HTERT RPE-1 (cell line): ENCODE data around the gene LAPTM5.

ENCODE experiments used
- in situ Hi-C: fragments of 300-500 bp; cut with MboI; formaldehyde crosslinking; loops from 4 replicates; pipeline ENCODE4 v1.14.3; 2020; ENCODE audit warnings: low sequenced_read_pairs

The LAPTM5 gene

DNA sequence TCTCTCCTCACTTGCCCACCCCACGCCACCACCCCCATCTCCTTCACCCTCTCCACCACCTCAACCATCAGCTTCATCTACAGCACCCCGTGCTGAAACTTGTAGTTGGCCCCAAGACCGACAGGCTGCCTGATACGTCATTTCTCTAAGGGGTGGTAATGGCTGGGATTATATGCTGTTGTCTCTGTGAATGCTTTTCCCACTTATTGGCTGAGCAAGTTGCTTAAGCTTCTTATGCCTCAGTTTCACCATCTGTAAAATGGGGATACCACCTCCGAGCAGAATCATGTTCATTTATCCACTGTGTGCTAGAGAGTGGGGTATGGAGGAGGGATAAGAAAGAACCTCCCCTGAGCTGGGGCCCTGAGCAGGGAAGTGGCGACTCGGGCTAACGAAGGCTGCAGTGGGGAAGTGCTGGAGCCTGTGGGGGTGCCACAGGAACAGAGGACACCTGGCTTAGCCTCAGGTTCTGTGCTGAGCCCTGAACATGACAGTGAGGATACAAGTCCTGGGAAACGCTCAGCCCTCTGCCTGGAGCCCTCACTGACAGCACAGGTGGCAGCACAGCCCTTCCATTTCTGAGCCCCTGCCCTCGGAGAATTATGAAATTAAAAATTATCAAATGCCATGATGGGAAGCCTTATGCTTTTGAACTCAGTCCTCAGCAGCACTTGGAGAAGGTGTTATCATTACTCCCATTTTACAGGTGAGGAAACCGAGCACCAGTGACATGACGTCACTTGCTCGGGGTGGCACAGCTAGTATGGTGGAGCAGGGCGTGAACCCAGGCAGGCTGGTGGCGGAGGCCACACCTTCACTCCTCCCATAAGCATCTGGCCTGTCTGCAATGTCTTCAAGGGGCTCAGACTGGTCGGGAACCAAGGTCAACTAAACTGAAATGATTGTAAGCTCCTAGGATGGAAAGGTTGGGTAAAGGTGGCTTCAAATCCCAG lies 37.0 kb downstream of the LAPTM5 start:
- in situ Hi-C loops: no loop called here

DNA sequence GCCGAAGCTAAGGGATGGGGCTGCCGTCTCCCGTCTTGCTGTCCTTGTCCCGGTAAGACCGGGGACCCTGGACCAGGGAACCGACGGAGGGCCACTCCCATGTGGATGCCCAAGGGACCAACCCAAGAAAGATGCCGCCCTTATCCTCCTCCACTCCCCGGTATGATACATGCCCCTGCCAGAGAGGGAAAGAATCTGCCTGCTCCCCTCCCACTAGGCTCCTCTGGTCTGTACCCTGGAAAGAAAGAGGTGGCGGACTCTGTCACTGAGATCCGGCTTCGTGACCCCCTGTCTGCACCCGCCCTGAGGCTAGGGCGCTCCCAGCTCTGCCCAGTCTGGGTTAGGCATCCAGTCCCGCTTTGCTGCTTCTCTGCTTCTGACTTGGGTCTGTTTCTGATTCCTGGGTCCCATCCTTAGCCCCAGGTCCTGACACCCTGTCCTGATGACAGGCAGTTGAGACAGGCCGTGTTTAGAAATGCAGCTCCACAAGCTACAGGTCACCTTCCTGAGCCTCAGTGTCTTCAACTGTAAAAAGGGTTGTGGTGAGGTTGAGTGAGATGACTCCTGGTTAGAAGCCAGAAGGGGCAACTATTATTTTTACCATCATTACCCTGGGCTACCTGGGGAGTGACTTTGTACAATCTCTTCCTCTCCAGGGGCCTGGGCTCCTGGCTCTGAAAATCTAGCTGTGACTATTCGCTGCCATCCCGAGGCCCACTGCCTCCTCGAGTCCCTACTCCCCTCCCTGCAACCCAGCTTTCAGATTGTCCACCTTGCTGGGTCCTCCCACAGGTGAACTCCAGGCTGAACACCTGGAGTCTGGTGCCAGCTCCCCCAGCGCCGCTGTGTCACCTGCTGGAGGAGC lies 37.9 kb downstream of the LAPTM5 start:
- in situ Hi-C loops: no loop called here

DNA sequence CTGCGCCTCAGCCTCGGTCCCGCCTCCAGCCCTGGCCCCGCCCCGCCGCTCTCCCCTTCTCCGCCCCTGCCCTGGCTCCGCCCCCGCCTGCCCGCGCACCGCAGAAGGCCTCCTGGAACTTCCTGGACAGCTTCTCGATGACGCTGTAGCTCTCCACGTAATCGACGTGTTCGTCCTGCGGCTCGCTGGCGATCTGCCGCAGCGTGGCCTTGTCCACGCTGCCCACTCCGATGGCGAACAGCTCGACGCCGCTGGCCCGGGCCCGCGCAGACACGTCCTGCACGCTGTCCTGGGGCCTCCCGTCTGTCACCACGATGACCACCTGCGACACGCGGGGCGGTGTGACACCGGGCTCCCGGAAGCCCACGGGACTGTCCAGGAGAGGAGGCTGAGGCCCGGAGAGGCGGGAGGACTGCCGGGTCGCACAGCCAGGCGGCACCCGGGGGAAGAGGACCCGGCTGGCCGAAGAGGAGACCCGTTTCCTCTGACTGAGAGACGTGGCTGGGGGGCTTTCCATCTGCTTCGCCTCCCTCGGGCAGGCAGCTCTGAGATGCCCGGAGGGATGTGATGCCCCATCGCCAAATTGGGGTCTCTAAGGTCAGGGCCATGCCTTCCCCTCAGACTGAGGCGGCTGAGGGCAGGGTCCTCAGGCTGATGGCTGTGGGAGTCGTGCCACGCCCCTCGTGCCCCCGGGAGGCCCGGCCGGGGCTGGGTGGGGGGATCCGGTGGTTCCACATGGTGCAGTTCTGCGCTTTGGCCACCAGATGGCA lies 38.8 kb downstream of the LAPTM5 start:
- in situ Hi-C loops: no loop called here

DNA sequence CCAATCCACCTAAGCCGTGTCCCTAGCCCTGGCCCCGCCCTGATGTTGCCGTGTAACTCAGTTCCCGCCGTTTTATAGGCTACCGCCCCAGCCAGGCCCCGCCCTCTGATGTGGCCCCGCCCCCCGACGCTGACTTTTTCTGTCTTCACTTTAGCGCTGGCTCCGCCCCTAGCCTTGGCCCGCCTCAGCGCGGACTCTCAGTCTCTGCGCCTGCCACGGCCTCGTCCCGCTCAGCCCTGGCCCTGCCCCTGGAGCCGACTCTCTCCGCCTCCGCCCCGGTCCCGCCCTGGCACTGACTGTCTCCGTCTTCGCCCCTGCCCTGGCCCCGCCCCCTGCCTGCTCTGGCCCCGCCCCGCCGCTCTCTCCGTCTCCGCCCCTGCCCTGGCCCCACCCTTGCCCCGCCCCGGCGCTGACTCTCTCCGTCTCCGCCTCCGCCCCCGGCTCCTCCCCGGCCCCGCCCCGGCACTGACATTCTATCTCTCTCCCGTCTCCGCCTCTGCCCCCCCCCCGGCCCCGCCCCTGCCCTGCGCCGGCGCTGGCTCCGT lies 39.4 kb downstream of the LAPTM5 start:
- in situ Hi-C loops: no loop called here

DNA sequence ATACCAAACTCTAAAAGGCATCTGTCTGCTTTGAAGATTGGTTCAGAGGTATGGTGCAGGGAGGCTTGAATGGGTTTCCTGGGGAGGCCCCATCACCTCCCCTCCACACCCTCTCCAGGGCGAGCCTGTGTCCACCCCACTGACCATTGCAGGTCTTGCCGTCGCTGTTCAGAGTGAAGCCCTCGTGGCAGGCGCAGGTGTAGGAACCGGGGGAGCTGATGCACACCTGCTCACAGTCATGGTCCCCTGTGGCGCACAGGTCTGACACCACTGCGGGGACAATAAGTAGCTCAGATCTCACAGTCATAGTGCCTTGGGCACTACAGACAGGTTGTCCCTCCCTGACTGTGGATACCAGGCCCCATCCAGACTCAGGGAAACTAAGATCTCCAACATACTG lies 40.9 kb downstream of the LAPTM5 start:
- in situ Hi-C loops: no loop called here

DNA sequence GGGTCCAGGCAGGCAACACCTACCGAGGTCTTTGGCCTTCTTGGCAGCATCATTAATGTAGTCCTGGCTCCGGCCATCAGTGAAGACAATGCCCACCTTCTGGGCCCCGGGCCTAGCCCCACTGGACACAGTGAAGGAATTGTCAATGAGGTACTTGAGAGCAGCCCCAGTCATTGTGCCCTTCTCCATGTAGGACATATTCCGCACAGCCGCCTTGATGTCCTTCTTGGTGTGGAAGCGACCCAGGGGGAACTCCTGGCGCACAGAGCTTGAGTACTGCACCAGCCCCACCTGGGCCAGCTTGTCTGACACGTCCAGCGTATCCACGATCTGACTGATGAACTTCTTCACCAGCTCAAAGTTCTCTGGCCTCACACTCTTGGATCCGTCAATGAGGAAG lies 41.7 kb downstream of the LAPTM5 start:
- in situ Hi-C loops: no loop called here

DNA sequence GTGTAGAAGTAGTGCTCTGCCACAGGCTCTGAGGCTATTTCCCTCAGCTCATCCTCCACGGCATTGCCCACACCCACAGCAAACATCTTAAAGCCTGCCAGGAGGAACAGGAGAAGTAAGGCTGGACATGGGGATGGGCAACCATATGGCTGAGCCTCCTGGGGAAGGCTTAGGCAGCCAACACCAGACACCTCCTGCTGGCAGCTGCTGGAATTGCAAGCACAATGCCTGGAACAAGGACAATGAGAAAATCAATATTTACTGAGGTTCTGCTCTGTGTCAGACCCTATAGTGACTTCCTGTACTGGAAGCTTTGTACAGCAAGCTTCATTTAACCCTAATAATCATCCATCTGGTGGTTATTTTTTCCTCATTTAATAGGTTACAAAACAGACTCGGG lies 42.4 kb downstream of the LAPTM5 start:
- in situ Hi-C loops: no loop called here

DNA sequence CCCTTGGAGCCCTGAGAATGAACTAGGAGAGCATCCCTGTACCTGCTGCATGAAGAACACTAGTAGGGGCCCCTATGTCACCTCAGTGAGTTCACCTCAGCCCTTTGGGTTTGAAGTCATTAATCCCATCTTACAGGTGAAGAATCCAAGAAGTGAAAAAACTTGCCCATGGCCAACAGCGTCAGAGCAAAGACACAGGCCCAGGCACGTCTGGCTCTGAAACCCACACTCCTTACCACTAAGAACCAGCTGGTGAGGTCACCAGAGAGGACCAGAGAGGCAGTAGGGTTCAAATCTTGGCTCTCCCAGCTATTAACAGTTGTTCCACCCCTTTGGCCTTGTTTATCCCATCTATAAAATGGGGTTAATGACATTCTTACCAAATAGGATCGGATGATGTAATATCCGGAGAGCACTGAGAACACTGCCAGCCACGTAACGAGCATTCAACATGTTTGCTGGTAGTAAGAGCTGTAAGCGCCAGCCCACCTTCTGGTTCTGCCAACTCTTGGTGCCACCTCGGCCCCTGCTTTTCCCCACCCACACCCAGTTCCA lies 43.0 kb downstream of the LAPTM5 start:
- in situ Hi-C loops: no loop called here

DNA sequence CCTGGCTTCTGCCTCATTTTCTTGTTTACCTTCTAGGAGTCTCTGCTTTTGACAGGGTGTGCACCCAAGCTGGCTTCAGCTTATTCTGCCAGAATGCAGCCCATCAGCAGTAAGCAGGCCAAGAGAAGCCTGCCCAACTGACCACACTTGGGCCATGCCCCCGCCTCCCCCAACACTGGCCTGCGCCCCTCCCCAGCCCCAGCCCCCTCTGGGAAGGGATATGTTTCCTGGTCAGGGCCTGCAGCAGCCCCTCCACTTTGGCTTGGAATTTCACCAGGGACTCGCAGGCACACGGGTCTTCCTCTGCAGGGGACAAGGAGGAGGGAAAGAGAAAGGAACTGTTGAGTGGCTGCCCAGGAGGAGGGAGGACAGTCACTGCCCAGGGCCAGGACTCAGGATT lies 43.5 kb downstream of the LAPTM5 start:
- in situ Hi-C loops: no loop called here

DNA sequence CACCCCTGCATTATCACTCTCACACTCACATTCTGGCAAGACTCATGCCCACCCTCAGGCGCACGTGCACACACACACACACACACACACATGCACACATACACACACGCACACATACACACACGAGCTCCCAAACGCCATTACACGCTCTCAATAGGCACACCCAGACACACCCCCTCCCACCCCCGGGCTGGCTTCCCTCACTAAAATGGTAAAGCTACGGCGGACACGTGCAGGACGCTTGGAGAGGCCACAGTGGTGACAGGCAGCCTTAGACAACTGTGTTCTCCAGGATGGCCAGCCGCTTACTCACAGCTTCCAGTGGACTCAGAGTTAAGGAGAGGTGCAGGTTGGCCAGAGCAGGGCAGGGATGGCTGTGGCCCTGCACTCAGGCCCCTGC lies 44.3 kb downstream of the LAPTM5 start:
- in situ Hi-C loops: no loop called here

DNA sequence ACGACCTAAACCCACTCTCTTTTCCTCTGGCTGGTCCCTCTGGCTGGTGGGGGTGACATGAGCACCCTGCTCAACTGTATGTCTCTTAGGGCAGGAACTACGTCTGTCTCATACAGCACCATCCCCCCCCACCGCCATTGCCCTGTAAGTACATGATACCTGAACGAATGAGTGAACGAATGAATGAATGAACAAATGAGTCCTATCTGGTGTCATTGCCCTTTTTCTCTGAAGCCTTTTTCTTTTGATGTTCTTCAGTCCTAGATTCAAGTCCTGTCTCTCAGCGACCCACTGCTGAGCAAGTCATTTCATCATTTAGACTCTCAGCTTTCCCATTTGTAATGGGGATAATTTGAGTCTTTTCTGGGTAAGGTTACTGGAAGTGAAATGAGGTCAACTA lies 45.0 kb downstream of the LAPTM5 start:
- in situ Hi-C loops: no loop called here

DNA sequence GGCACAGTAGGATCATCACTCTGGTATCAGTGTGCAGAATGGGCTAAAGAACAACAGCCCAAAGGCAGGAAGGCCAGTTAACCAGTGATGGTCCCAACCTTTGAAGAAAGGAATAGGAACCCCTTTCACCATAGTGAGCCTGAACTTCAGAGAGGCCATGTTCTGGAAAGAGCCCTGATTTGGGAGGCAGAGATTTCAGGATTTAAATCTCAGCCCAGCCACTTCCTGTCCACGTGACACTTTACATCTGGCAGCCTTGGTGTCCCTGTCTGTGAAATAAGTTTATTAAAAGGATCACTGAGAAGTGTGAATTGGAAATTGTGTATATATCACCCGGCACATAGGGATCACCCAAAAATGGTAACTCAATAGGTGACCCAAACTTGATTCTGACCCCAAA lies 47.2 kb downstream of the LAPTM5 start:
- in situ Hi-C loops: no loop called here

DNA sequence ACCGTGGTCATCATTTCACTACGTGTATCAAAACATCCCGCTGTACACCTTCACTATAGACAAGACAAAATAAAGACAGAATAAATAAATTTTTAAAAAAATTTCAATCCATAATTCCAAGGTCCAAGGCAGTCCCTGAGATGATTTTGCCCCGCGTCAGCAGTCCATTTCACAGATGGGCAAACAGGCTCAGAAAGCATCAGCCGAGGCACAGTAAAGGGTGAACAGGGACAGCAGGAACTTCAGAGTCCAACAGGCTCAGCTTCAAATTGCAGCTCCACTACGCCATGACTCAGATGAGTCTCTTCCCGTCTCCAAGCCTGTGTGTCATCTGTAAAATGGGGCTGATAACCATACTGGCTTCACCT lies 49.2 kb downstream of the LAPTM5 start:
- in situ Hi-C loops: no loop called here

DNA sequence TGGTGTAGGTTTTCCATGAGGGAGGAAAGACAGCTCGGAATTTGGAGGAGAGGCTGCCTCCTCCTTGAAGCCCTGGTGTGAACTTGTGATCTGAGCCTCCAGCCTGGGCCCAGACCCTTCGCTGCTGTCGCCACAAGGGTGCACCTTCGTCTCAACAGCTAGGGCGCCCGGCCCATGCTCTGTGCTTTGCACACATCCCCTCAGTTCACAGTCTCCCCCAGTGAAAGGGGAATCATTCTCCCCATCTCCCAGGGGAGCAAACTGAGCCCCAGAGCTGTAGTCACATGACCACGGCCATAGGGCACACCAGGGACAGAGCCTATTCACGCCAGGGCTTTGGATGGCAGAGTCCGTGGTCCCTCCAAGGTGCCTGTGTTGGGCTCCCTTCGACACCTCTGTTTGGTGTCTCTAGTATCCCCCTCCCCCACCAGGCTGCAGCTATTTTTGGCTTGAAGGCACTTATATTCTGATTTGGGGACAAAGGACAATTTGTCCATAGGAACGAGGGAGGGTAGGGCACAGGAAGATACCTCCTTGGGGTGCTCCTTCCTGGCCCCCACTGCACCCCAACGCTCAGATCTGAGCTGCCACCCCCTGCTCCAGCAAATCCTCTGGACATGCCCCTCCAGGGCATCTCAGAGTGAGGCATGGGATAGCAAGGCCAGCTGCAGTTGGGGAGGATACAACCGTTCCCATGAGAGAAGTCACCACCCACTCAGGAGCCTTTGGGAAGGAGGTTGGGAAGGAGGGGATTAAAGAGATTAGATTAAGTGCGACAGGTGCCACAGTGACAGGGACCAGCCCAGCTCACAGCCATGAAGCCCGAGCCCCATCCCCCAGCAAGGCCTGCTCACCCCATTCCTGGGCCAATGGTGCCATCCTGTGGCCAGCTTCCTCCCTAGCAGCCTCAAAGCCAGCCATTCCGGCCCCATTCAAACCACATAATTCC lies 49.9 kb downstream of the LAPTM5 start:
- in situ Hi-C loops: no loop called here

DNA sequence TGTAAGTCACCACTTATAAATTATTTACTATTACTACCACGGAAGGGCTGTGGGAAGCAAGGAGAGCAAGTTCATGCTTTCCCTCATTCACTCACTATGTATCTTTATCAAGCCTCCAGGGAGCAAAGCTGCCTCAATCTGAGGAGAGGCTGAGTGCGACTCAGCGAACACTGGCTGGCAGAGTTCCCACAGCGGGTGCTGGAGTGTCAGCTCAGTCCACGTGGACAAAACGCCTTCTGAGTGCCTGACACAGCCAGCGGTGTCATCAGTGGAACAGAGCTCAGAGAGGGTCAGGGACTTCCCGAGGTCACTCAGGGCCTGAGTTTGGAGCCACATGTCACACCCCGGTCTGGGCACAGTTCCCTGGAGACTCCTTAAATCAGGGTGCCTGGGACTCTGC lies 51.0 kb downstream of the LAPTM5 start:
- in situ Hi-C loops: no loop called here

DNA sequence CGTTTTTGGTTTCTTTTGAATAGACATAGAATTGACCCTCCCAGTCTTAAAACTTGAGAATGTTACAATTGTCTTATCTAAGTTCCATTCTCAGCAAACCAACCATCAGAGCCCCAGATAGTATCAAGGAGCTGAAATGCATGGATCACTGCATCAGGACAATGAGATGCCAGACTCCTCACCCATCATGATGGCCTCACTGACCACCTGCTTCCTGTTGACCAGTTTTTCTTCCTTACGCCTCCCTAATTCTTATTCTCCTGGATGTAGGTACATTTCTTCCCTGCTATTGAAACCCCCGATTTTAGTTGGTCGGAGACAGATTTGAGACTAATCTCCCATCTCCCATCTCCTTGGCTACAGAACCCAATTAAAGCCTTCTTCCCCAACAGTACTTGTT lies 51.9 kb downstream of the LAPTM5 start:
- in situ Hi-C loops: no loop called here

DNA sequence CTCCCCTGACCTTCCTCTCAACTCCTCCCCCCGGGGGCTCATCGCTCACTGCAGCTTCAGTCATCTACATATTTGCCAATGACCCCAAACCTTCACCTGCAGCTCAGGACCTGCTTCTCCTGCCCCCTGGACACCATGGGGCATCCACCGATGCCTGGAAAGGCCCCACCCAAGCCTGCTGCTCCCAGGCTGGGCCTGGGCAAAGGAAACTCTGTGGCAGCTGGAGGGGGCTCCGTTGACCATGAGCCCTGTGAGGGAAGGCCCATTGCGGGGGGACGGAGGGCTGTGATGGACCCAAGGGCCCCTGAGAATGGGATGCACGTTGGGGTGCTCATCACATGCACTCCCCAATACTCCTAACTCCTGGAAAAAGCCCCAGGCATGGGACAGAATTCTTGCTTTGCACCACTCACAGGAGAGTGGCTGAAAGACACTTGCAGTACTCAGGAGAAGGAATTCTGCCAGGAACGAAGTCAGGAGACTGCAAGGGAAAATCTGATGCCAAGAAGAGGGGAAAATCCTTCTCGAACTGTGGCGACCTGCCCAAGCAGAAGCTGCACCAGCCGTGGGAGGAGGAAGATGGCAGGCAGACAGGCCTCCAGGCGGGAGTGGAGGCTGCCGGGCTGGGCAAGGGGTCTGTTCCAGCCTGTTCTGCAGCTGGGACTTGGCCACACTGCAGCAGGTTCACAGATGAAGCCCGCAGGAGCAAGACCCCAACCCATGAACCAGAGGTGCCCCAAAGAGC lies 52.6 kb downstream of the LAPTM5 start:
- in situ Hi-C loops: no loop called here

DNA sequence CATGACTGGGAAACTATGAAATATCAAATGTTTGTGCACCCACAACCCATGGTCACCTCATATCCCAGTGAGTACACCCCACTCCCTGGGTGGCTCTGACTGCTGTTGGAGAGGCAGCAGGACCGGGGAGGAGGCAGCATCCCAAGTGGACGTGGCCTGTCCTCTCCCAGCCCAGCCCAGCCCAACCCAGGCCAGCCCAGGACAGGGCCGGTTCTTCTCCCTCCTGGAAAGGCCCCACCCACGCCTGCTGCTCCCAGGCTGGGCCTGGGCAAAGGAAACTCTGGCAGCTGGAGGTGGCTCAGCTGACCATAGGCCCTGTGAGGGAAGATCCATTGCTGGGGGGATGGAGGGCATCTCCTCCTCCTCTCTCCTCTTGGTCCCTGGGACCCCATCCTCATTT lies 53.3 kb downstream of the LAPTM5 start:
- in situ Hi-C loops: no loop called here

DNA sequence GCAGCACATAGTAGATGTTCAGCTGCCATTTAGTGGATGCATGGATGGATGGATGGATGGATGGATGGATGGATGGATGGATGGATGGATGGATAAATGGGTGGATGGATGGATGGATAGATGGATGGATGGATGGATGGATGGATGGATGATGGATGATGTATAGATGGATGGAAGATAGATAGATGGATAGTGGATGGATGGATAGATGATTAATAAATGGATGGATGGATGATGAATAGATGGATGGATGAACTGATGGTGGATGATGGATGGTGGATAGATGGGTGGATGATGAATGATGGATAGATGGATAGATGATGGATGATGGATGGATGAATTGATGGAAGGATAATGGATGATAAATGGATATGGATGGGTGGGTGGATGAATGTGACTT lies 54.8 kb downstream of the LAPTM5 start:
- in situ Hi-C loops: no loop called here
